Measurements from ENCODE around the gene DLAT.
A peak's percentile ranks its signal among the peaks of the same experiment; 100 is the strongest.
"Not testable (repeated sequence)": the region's sequence is repeated elsewhere in the genome, so short reads cannot be mapped to it uniquely, and the experiment has no call there.

Gene DLAT

GRCh38 chr11:112044961-112045360, 19.8 kb downstream of the DLAT start:
- ChIA-PET POLR2A (ENCODE audit: low non-redundant PET) (no interaction called here), CTCF (no interaction called here)
- TF ChIP-seq CTCF (conservative IDR thresholded peaks at IDR 0.05; ENCODE audit: low read depth) = no peak
- no peak for DNase-seq (ENCODE audit: low spot score)
- H3K27ac ChIP-seq = no peak overlapping the region

GRCh38 chr11:112046647-112047046, 21.4 kb downstream of the DLAT start:
- CTCF ChIA-PET; H3K27ac ChIP-seq; POLR2A ChIA-PET (ENCODE audit: low non-redundant PET); DNase-seq (ENCODE audit: low spot score): not testable (repeated sequence)

- H3K27ac ChIP-seq = peak overlapping the region; percentile 58
- CTCF ChIA-PET; DNase-seq (ENCODE audit: low spot score): not testable (repeated sequence)
- POLR2A ChIA-PET (ENCODE audit: low non-redundant PET) = interaction anchor here (0.6 kb wide), 1 partner anchor 44 kb away, joined by 4 read pairs; no protein-coding TSS in a partner anchor
These were observed 23.0 kb downstream of the DLAT start for GRCh38 chr11:112048256-112048655.

- CTCF ChIA-PET = no interaction called here
- POLR2A ChIA-PET (ENCODE audit: low non-redundant PET) = no interaction called here
- no peak overlapping the region for H3K27ac ChIP-seq
- TF ChIP-seq CTCF (conservative IDR thresholded peaks at IDR 0.05; ENCODE audit: low read depth) = no peak
- no peak for DNase-seq (ENCODE audit: low spot score)
These were observed 24.6 kb downstream of the DLAT start for GRCh38 chr11:112049777-112050176.

- no peak overlapping the region for H3K27ac ChIP-seq
- no peak for DNase-seq (ENCODE audit: low spot score)
- POLR2A ChIA-PET (ENCODE audit: low non-redundant PET) = no interaction called here
These were observed 25.5 kb downstream of the DLAT start for GRCh38 chr11:112050721-112051120.

GRCh38 chr11:112051768-112052167, 26.6 kb downstream of the DLAT start:
- POLR2A ChIA-PET (ENCODE audit: low non-redundant PET) = no interaction called here
- no peak for TF ChIP-seq CTCF (conservative IDR thresholded peaks at IDR 0.05; ENCODE audit: low read depth)
- CTCF ChIA-PET = no interaction called here
- no peak overlapping the region for H3K27ac ChIP-seq
- DNase-seq (ENCODE audit: low spot score) = no peak

More at GRCh38 chr11:112050721-112051120, 25.5 kb downstream of the DLAT start:
- CTCF ChIA-PET = interaction anchor here (0.6 kb wide), 1 partner anchor 31 kb away, joined by 3 read pairs; no protein-coding TSS in a partner anchor
- no peak for TF ChIP-seq CTCF (conservative IDR thresholded peaks at IDR 0.05; ENCODE audit: low read depth)

- no peak for TF ChIP-seq CTCF (conservative IDR thresholded peaks at IDR 0.05; ENCODE audit: low read depth)
- no peak for DNase-seq (ENCODE audit: low spot score)
- no peak overlapping the region for H3K27ac ChIP-seq
- ChIA-PET CTCF (no interaction called here), POLR2A (ENCODE audit: low non-redundant PET) (no interaction called here)
These were observed 32.0 kb downstream of the DLAT start for GRCh38 chr11:112057170-112057569.

- no peak for TF ChIP-seq CTCF (conservative IDR thresholded peaks at IDR 0.05; ENCODE audit: low read depth)
- no peak for DNase-seq (ENCODE audit: low spot score)
- H3K27ac ChIP-seq = no peak overlapping the region
- ChIA-PET POLR2A (ENCODE audit: low non-redundant PET) (no interaction called here), CTCF (no interaction called here)
These were observed 32.9 kb downstream of the DLAT start for GRCh38 chr11:112058103-112058502.
